ENCODE measurements around the gene HEXIM2. TPM values are rescaled to one million over a fixed set of nuclear protein-coding genes. Genes with fewer than 3 reads are reported as not detected.

Gene HEXIM2
- total RNA-seq, 3 donors from 2014 or later (not counting 1 experiment from before 2014, with no cell fraction given) = 4.1 to 5.3 (median 4.5) TPM

GRCh38 chr17:45114117-45114932 lies 47.4 kb upstream of the HEXIM2 start:
- Histone ChIP-seq H3K9me3 (ENCODE audit: control insufficient read depth, insufficient read depth, low read length) (no peaks in the 10 kb centered on the region), H3K27me3 (ENCODE audit: control insufficient read depth, insufficient read depth, low read length) (no peaks in the 10 kb centered on the region), H3K4me1 (ENCODE audit: control insufficient read depth, insufficient read depth, low read length) (no peaks in the 10 kb centered on the region), H3K27ac (ENCODE audit: low read length) (no peak overlapping the region), H3K4me3 (ENCODE audit: low read length) (no peak overlapping the region), H3K36me3 (ENCODE audit: control insufficient read depth, insufficient read depth, low read length) (no peaks in the 10 kb centered on the region)
- no peak for TF ChIP-seq CTCF (IDR thresholded peaks at IDR 0.05)
- WGBS (ENCODE audit: insufficient coverage) = 91% methylated on average over 19 of the region's 19 CpGs
- H3K4me3 Mint-ChIP-seq = no peak overlapping the region
- DNase-seq = no peak
- no peak for ATAC-seq
- no peaks in the 10 kb centered on the region for H3K27me3 Mint-ChIP-seq (ENCODE audit: low read depth in 2 of 2)
- H3K9me3 Mint-ChIP-seq = no peaks in the 10 kb centered on the region
- H3K36me3 Mint-ChIP-seq = no peaks in the 10 kb centered on the region
- no peaks in the 10 kb centered on the region for H3K4me1 Mint-ChIP-seq
- H3K27ac Mint-ChIP-seq = no peak overlapping the region
- intact Hi-C loops (cut with micrococcal nuclease) = no loop called here

- Mint-ChIP-seq H3K27me3 (ENCODE audit: low read depth in 2 of 2) (no peaks in the 10 kb centered on the region), H3K27ac (no peak overlapping the region), H3K36me3 (no peaks in the 10 kb centered on the region), H3K9me3 (no peaks in the 10 kb centered on the region), H3K4me1 (no peaks in the 10 kb centered on the region), H3K4me3 (no peak overlapping the region)
- H3K36me3 ChIP-seq (ENCODE audit: control insufficient read depth, insufficient read depth, low read length) = no peaks in the 10 kb centered on the region
- no peak for DNase-seq
- H3K4me1 ChIP-seq (ENCODE audit: control insufficient read depth, insufficient read depth, low read length) = no peaks in the 10 kb centered on the region
- no peak for ATAC-seq
- H3K4me3 ChIP-seq (ENCODE audit: low read length) = no peak overlapping the region
- H3K9me3 ChIP-seq (ENCODE audit: control insufficient read depth, insufficient read depth, low read length) = no peaks in the 10 kb centered on the region
- no peak overlapping the region for H3K27ac ChIP-seq (ENCODE audit: low read length)
- WGBS (ENCODE audit: insufficient coverage) = 91% methylated on average over 26 of the region's 26 CpGs
- TF ChIP-seq CTCF (IDR thresholded peaks at IDR 0.05) = no peak
- peaks cover under 1% of the 10 kb centered on the region for H3K27me3 ChIP-seq (ENCODE audit: control insufficient read depth, insufficient read depth, low read length)
- intact Hi-C loops (cut with micrococcal nuclease) = no loop called here
These were observed 46.6 kb upstream of the HEXIM2 start for GRCh38 chr17:45115015-45115625.

- H3K4me3 Mint-ChIP-seq = no peak overlapping the region
- ATAC-seq = no peak
These were observed 45.8 kb upstream of the HEXIM2 start for GRCh38 chr17:45115871-45116270.

More at GRCh38 chr17:45115871-45116270, 45.8 kb upstream of the HEXIM2 start:
- 64% methylated on average over 7 of the region's 11 CpGs for WGBS (ENCODE audit: insufficient coverage)
- Mint-ChIP-seq H3K9me3 (no peaks in the 10 kb centered on the region), H3K36me3 (no peaks in the 10 kb centered on the region), H3K4me1 (no peaks in the 10 kb centered on the region), H3K27ac (no peak overlapping the region), H3K27me3 (ENCODE audit: low read depth in 2 of 2) (no peaks in the 10 kb centered on the region)
- intact Hi-C loops (cut with micrococcal nuclease) = no loop called here
- Histone ChIP-seq H3K4me3 (ENCODE audit: low read length) (no peak overlapping the region), H3K9me3 (ENCODE audit: control insufficient read depth, insufficient read depth, low read length) (no peaks in the 10 kb centered on the region), H3K27ac (ENCODE audit: low read length) (no peak overlapping the region), H3K4me1 (ENCODE audit: control insufficient read depth, insufficient read depth, low read length) (no peaks in the 10 kb centered on the region), H3K27me3 (ENCODE audit: control insufficient read depth, insufficient read depth, low read length) (peaks cover 2% of the 10 kb centered on the region), H3K36me3 (ENCODE audit: control insufficient read depth, insufficient read depth, low read length) (no peaks in the 10 kb centered on the region)
- no peak for TF ChIP-seq CTCF (IDR thresholded peaks at IDR 0.05)
- DNase-seq = no peak
